ENCODE measurements around the gene IL27RA. TPM values are rescaled to one million over a fixed set of nuclear protein-coding genes. Genes with fewer than 3 reads are reported as not detected.

The IL27RA gene
- total RNA-seq, 1 experiment from 2014 or later: 2.7 TPM

- peak overlapping the region; percentile 78 for H3K4me3 Mint-ChIP-seq (ENCODE audit: unreplicated experiment)
- H3K4me1 Mint-ChIP-seq (ENCODE audit: insufficient read depth, unreplicated experiment): peaks cover 12% of the 10 kb centered on the region
- H3K27me3 Mint-ChIP-seq (ENCODE audit: insufficient read depth, unreplicated experiment): no peaks in the 10 kb centered on the region
- DNase-seq (ENCODE audit: unreplicated experiment): peak; percentile 33
- no TSS peak for BruUV-seq (replicated peaks)
- ChIA-PET CTCF (interaction anchor here (0.8 to 1.1 kb wide), 2 partner anchors 24 to 44 kb away, joined by 3 to 4 read pairs; no protein-coding TSS in a partner anchor), POLR2A (interaction anchor here (0.6 to 2.9 kb wide), 5 partner anchors 10 to 1201 kb away, joined by 3 to 11 read pairs (median 3); partner anchors contain the start of genes GCDH and PRKACA)
- intact Hi-C loops (cut with micrococcal nuclease): no loop called here
- H3K36me3 Mint-ChIP-seq (ENCODE audit: insufficient read depth, unreplicated experiment): peaks cover 27% of the 10 kb centered on the region
- H3K9me3 Mint-ChIP-seq (ENCODE audit: unreplicated experiment): no peaks in the 10 kb centered on the region
- H3K27ac Mint-ChIP-seq (ENCODE audit: low read depth, unreplicated experiment): no peak overlapping the region
- no peak for TF ChIP-seq CTCF (IDR thresholded peaks at IDR 0.05; ENCODE audit: unreplicated experiment)
Measured at GRCh38 chr19:14091081-14091812, 59.7 kb downstream of the IL27RA start.

DNA sequence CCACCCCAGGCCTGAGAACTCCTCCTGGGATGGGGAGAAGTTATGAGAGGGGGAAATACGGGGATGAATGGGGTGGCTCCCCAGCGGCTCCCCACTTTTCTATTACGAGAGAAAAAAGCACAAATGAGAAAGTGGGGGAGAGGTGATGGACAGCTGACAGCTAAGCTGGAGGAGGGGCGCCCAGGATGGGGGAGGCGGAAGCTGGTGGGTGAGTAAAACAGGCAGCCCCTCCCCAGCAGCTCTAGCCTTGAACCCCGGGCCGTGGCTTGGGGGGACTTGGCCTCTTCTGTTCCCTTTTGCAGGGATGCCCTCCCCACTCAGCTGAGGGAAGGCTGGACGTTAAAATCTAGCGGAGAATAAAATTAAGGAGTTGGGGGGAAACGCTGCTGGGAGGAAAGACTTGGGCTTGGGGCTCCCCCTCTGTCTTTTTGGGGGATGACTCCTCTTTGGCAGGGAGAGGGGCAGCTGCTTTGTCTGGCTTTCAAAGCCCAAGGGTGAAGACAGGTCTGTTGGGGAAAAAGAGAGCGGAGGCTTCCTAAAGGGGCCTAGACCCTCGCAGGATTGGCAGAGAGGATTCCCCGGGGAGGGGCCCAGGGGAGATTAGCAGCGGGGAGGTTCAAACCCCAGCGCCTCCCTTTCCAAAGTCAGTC, 60.4 kb downstream of the IL27RA start:
- POLR2A ChIA-PET: interaction anchor here (0.6 to 2.9 kb wide), 4 partner anchors 11 to 44 kb away, joined by 3 to 11 read pairs (median 3); partner anchors contain the start of gene PRKACA

DNA sequence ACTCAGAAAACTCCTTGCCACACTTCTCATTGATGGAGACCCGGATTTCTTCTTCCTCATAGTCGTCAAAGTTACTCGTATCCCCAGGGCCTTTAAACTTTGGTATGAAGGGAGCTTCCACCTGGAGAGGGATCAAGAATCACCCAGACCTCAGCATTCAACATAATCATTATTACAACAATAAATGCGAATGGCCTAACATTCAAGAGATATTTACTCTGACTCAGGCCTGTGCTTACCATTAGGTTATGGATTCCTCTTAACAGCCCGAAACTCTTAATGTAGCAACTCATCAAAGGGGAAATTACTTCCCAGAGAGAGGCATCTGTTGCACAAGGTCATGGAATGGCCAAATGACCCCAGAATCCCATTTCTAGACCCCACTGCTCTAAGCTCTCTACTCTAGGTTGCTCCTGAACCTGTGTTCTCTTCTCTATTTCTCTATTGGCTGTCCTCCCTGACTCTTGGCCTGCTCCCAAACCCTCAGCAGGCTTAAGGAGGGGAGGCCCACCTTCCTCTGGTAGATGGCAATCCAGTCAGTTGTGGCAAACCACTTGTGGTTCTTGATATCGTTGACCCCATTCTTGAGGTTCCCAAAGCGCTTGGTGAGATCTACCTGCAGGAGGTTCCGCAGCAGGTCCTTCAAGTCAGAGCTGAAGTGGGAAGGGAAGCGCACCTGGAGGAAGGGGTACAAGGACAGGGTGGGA, 61.7 kb downstream of the IL27RA start:
- H3K27ac Mint-ChIP-seq (ENCODE audit: low read depth, unreplicated experiment): no peak overlapping the region

More for the DNA sequence above, 60.4 kb downstream of the IL27RA start:
- TF ChIP-seq CTCF (IDR thresholded peaks at IDR 0.05; ENCODE audit: unreplicated experiment): no peak
- intact Hi-C loops (cut with micrococcal nuclease): no loop called here
- CTCF ChIA-PET: interaction anchor here (0.8 to 1.1 kb wide), 2 partner anchors 24 to 43 kb away, joined by 3 to 4 read pairs; no protein-coding TSS in a partner anchor
- Mint-ChIP-seq H3K27me3 (ENCODE audit: insufficient read depth, unreplicated experiment) (no peaks in the 10 kb centered on the region), H3K4me1 (ENCODE audit: insufficient read depth, unreplicated experiment) (peaks cover 12% of the 10 kb centered on the region), H3K27ac (ENCODE audit: low read depth, unreplicated experiment) (no peak overlapping the region), H3K36me3 (ENCODE audit: insufficient read depth, unreplicated experiment) (peaks cover 27% of the 10 kb centered on the region), H3K4me3 (ENCODE audit: unreplicated experiment) (peak overlapping the region; percentile 78), H3K9me3 (ENCODE audit: unreplicated experiment) (no peaks in the 10 kb centered on the region)
- TSS peak; percentile 74 for BruUV-seq (replicated peaks)
- DNase-seq (ENCODE audit: unreplicated experiment): no peak

More for the DNA sequence above, 61.7 kb downstream of the IL27RA start:
- POLR2A ChIA-PET: interaction anchor here (0.6 to 2.9 kb wide), 2 partner anchors 12 to 25 kb away, joined by 5 to 11 read pairs; partner anchors contain the start of gene PRKACA
- no peak for DNase-seq (ENCODE audit: unreplicated experiment)
- Mint-ChIP-seq H3K27me3 (ENCODE audit: insufficient read depth, unreplicated experiment) (no peaks in the 10 kb centered on the region), H3K36me3 (ENCODE audit: insufficient read depth, unreplicated experiment) (peaks cover 25% of the 10 kb centered on the region), H3K4me3 (ENCODE audit: unreplicated experiment) (no peak overlapping the region), H3K4me1 (ENCODE audit: insufficient read depth, unreplicated experiment) (peaks cover 12% of the 10 kb centered on the region), H3K9me3 (ENCODE audit: unreplicated experiment) (no peaks in the 10 kb centered on the region)
- CTCF ChIA-PET: interaction anchor here (0.6 to 1.1 kb wide), 3 partner anchors 23 to 256 kb away, joined by 3 to 5 read pairs (median 3); no protein-coding TSS in a partner anchor
- no peak for TF ChIP-seq CTCF (IDR thresholded peaks at IDR 0.05; ENCODE audit: unreplicated experiment)
- intact Hi-C loops (cut with micrococcal nuclease): no loop called here
- BruUV-seq (replicated peaks): no TSS peak
